ENCODE measurements around the gene KIF26B.

The KIF26B gene

DNA sequence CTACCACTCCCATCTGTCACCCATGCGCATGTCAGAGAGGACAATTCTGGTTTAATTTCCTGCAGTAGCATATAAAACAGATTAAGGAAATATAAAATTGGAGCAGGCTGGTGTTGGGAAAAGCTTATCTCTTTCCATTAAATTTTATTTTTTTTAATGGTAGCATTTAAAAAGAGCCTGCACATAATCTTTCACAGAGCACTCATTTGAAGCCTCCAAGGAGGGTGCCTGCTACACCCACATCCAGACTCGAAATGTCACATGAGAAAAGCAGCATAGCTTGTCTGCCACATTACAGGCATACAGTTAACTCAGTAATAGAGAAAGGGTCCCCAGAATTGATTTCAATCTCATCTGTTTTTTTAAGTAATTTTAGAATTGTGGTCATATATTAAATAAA, 599.0 kb downstream of the KIF26B start:
- no peak for DNase-seq (ENCODE audit: low read depth)
- TF ChIP-seq, protein P1, sequence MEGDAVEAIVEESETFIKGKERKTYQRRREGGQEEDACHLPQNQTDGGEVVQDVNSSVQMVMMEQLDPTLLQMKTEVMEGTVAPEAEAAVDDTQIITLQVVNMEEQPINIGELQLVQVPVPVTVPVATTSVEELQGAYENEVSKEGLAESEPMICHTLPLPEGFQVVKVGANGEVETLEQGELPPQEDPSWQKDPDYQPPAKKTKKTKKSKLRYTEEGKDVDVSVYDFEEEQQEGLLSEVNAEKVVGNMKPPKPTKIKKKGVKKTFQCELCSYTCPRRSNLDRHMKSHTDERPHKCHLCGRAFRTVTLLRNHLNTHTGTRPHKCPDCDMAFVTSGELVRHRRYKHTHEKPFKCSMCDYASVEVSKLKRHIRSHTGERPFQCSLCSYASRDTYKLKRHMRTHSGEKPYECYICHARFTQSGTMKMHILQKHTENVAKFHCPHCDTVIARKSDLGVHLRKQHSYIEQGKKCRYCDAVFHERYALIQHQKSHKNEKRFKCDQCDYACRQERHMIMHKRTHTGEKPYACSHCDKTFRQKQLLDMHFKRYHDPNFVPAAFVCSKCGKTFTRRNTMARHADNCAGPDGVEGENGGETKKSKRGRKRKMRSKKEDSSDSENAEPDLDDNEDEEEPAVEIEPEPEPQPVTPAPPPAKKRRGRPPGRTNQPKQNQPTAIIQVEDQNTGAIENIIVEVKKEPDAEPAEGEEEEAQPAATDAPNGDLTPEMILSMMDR (conservative IDR thresholded peaks at IDR 0.05; ENCODE audit: low read length), result no peak
- H3K4me3 ChIP-seq (ENCODE audit: low read length), result no peak overlapping the region

DNA sequence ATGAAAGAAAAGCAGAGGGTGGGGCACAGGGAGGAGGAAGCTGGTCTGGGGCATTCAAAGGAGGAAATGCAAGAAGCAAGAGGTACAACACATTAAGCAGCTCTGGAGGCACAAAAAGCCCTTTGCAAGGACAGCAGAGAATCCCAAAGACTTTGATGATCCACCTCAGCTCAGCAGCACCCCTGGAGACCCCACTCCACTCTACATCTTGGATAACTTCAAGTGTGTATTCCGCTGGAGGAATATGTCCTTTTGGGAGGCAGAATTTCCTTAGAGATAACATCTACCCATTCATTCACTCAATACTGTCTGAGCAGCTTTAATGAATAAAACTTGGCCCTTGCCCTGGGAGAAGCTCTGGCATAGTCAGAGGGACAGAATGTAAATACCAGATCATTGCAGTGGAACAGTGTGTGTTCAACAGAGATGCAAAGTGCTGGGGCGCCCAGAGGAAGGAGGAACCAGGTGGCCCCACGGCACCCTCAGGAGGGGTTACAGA, 599.7 kb downstream of the KIF26B start:
- TF ChIP-seq, protein P1 (conservative IDR thresholded peaks at IDR 0.05; ENCODE audit: low read length), result no peak
- no peak overlapping the region for H3K4me3 ChIP-seq (ENCODE audit: low read length)
- DNase-seq (ENCODE audit: low read depth), result no peak

All from AG10803 (cell line).